Stimulated activated CD8-positive, alpha-beta memory T cell treated with anti-CD3 and anti-CD28 coated beads, Interleukin-12 subunit alpha, Interleukin-12 subunit beta, amount 100 ng/mL, for 4 hours (primary cell): ENCODE data around the gene CFLAR.
"Not testable (repeated sequence)": the region's sequence is repeated elsewhere in the genome, so short reads cannot be mapped to it uniquely, and the experiment has no call there.

Experiments used
- DNase-seq: peaks from one replicate; pipeline ENCODE4 v3.0.0-alpha.2; 2020; ENCODE audit warnings: low read depth

The CFLAR gene

GRCh38 chr2:201182650-201183364 is 66.8 kb downstream of the CFLAR start, which contains the start of gene CASP10:
CASP10 (plus strand) TSS chr2:201183141; CDS start chr2:201185778, 2,637 bp downstream.
- no peak for DNase-seq

GRCh38 chr2:201183365-201183727 is 67.4 kb downstream of the CFLAR start:
- DNase-seq = no peak

GRCh38 chr2:201183835-201184234 is 67.9 kb downstream of the CFLAR start:
- not testable (repeated sequence) for DNase-seq

GRCh38 chr2:201184248-201184647 is 68.3 kb downstream of the CFLAR start:
- not testable (repeated sequence) for DNase-seq

GRCh38 chr2:201185863-201186262 is 69.9 kb downstream of the CFLAR start:
- no peak for DNase-seq

GRCh38 chr2:201186982-201187381 is 71.0 kb downstream of the CFLAR start:
- DNase-seq = no peak

GRCh38 chr2:201188449-201188848 is 72.5 kb downstream of the CFLAR start:
- DNase-seq = no peak

GRCh38 chr2:201191132-201191875 is 75.3 kb downstream of the CFLAR start:
- no peak for DNase-seq

- no peak for DNase-seq
These were observed 78.1 kb downstream of the CFLAR start for GRCh38 chr2:201194097-201194496.

GRCh38 chr2:201195331-201195730 is 79.4 kb downstream of the CFLAR start:
- DNase-seq = no peak

GRCh38 chr2:201196003-201196402 is 80.0 kb downstream of the CFLAR start:
- no peak for DNase-seq

- DNase-seq = no peak
These were observed 80.8 kb downstream of the CFLAR start for GRCh38 chr2:201196803-201197202.

- DNase-seq = no peak
These were observed 81.8 kb downstream of the CFLAR start for GRCh38 chr2:201197781-201198180.

GRCh38 chr2:201199847-201200246 is 83.9 kb downstream of the CFLAR start:
- no peak for DNase-seq

GRCh38 chr2:201200345-201200744 is 84.4 kb downstream of the CFLAR start:
- no peak for DNase-seq

- no peak for DNase-seq
These were observed 85.4 kb downstream of the CFLAR start for GRCh38 chr2:201201371-201201770.

GRCh38 chr2:201203916-201204654 is 88.1 kb downstream of the CFLAR start:
- DNase-seq = no peak

GRCh38 chr2:201204655-201205514 is 88.9 kb downstream of the CFLAR start:
- no peak for DNase-seq

- no peak for DNase-seq
These were observed 89.5 kb downstream of the CFLAR start for GRCh38 chr2:201205515-201205849.

- DNase-seq = no peak
These were observed 92.7 kb downstream of the CFLAR start for GRCh38 chr2:201208563-201209252.

GRCh38 chr2:201215963-201216362 is 100.0 kb downstream of the CFLAR start:
- DNase-seq = no peak
